Activated CD8-positive, alpha-beta T cell treated with anti-CD3 and anti-CD28 coated beads for 36 hours (primary cell): ENCODE data around the gene GPC6. TPM values are rescaled to one million over a fixed set of nuclear protein-coding genes. Genes with fewer than 3 reads are reported as not detected.
"Not testable (repeated sequence)": the region's sequence is repeated elsewhere in the genome, so short reads cannot be mapped to it uniquely, and the experiment has no call there.

ENCODE experiments used
- ATAC-seq: fragments of 200-7000 bp; cut with Tn5 transposase; one replicate; pipeline ENCODE4 v1.10.0; 2021; ENCODE audit warnings: mild to moderate bottlenecking, moderate library complexity
- CTCF ChIA-PET: fragments of 350-600 bp; sonication (Branson Sonifier 250); formaldehyde crosslinking; loops from one replicate; lab custom pipeline; 2021; ENCODE audit warnings: antibody characterized with exemption; lab: Charles Lee
- POLR2A ChIA-PET: fragments of 350-600 bp; sonication (Branson Sonifier 250); formaldehyde crosslinking; loops from one replicate; lab custom pipeline; 2021; ENCODE audit warnings: antibody characterized with exemption; lab: Charles Lee
- DNase-seq: peaks from one replicate; pipeline ENCODE4 v3.0.0-alpha.2; 2020
- H3K27ac Mint-ChIP-seq: one replicate; pipeline ENCODE4 v1.8.0; 2021; ENCODE audit warnings: mild to moderate bottlenecking, mixed read lengths
- H3K27me3 Mint-ChIP-seq: one replicate; pipeline ENCODE4 v1.8.0; 2021; ENCODE audit warnings: mixed read lengths
- H3K36me3 Mint-ChIP-seq: one replicate; pipeline ENCODE4 v1.8.0; 2021; ENCODE audit warnings: low read depth, mixed read lengths
- H3K4me1 Mint-ChIP-seq: one replicate; pipeline ENCODE4 v1.8.0; 2021; ENCODE audit warnings: low read depth, mixed read lengths
- H3K4me3 Mint-ChIP-seq: one replicate; pipeline ENCODE4 v1.8.0; 2021; ENCODE audit warnings: mild to moderate bottlenecking, moderate library complexity, mixed read lengths
- H3K9me3 Mint-ChIP-seq: one replicate; pipeline ENCODE4 v1.8.0; 2021; ENCODE audit warnings: mixed read lengths
- CTCF ChIP-seq: fragments of 200-600 bp; IDR thresholded peaks from one replicate; pipeline ENCODE4 v1.8.0; 2022; ENCODE audit warnings: antibody characterized with exemption, mild to moderate bottlenecking
- intact Hi-C: fragments of 100-400 bp; cut with micrococcal nuclease; formaldehyde crosslinking; loops from one replicate; pipeline ENCODE4 v1.10.0; 2022
- total RNA-seq, 2 experiments: library from RNA; stranded (reverse); gene quantifications; one replicate each; pipeline ENCODE4 v1.2.3, GENCODE V29; 2021

GPC6 gene
- total RNA-seq, 2 experiments from 2014 or later = not detected

GRCh38 chr13:93480553-93481106, 254.0 kb downstream of the GPC6 start:
- intact Hi-C loops = no loop called here
- Mint-ChIP-seq H3K4me3 (no peak overlapping the region), H3K27ac (no peak overlapping the region), H3K9me3 (no peaks in the 10 kb centered on the region), H3K4me1 (no peaks in the 10 kb centered on the region), H3K36me3 (no peaks in the 10 kb centered on the region), H3K27me3 (no peaks in the 10 kb centered on the region)
- DNase-seq (no peak), ATAC-seq (no peak)
- no peak for TF ChIP-seq CTCF
- ChIA-PET CTCF (no interaction called here), POLR2A (no interaction called here)

- CTCF ChIA-PET, POLR2A ChIA-PET, H3K9me3 Mint-ChIP-seq, H3K36me3 Mint-ChIP-seq, H3K27ac Mint-ChIP-seq, H3K4me1 Mint-ChIP-seq, H3K4me3 Mint-ChIP-seq, H3K27me3 Mint-ChIP-seq, ATAC-seq, intact Hi-C loops, DNase-seq: not testable (repeated sequence)
These were observed 269.5 kb downstream of the GPC6 start for GRCh38 chr13:93496117-93496516.

GRCh38 chr13:93496985-93497673, 270.5 kb downstream of the GPC6 start:
- no peak for ATAC-seq
- no peaks in the 10 kb centered on the region for H3K4me1 Mint-ChIP-seq
- intact Hi-C loops = no loop called here
- DNase-seq = no peak
- H3K27me3 Mint-ChIP-seq = no peaks in the 10 kb centered on the region
- no peaks in the 10 kb centered on the region for H3K9me3 Mint-ChIP-seq
- no peaks in the 10 kb centered on the region for H3K36me3 Mint-ChIP-seq
- no peak for TF ChIP-seq CTCF
- no peak overlapping the region for H3K27ac Mint-ChIP-seq
- CTCF ChIA-PET = no interaction called here
- POLR2A ChIA-PET = interaction anchor here (0.7 kb wide), 1 partner anchor 1304 kb away, joined by 3 read pairs; no protein-coding TSS in a partner anchor
- no peak overlapping the region for H3K4me3 Mint-ChIP-seq

- H3K27me3 Mint-ChIP-seq = no peaks in the 10 kb centered on the region
- no peak for ATAC-seq
- H3K4me3 Mint-ChIP-seq = no peak overlapping the region
- no peaks in the 10 kb centered on the region for H3K4me1 Mint-ChIP-seq
- intact Hi-C loops = no loop called here
- H3K27ac Mint-ChIP-seq = no peak overlapping the region
- DNase-seq = no peak
- no peaks in the 10 kb centered on the region for H3K9me3 Mint-ChIP-seq
- H3K36me3 Mint-ChIP-seq = no peaks in the 10 kb centered on the region
- POLR2A ChIA-PET = no interaction called here
- CTCF ChIA-PET = no interaction called here
- TF ChIP-seq CTCF = no peak
These were observed 273.4 kb downstream of the GPC6 start for GRCh38 chr13:93499991-93500390.

GRCh38 chr13:93502071-93502470, 275.5 kb downstream of the GPC6 start:
- POLR2A ChIA-PET = no interaction called here

More at GRCh38 chr13:93502071-93502470, 275.5 kb downstream of the GPC6 start:
- Mint-ChIP-seq H3K4me1 (no peaks in the 10 kb centered on the region), H3K36me3 (no peaks in the 10 kb centered on the region), H3K4me3 (no peak overlapping the region), H3K27me3 (no peaks in the 10 kb centered on the region), H3K9me3 (peaks cover under 1% of the 10 kb centered on the region), H3K27ac (no peak overlapping the region)
- DNase-seq (no peak), ATAC-seq (no peak)
- TF ChIP-seq CTCF = no peak
- CTCF ChIA-PET = no interaction called here
- intact Hi-C loops = no loop called here
